Gastroesophageal sphincter (tissue), 3 donors: ENCODE results near the gene CLSTN2.

Source experiments
- CTCF ChIP-seq, 4 experiments: fragments of 200-600 bp in 2 of 4; fragments of 450-650 bp in 2 of 4; sonication (generic) in 1 of 4; IDR thresholded peaks; one replicate each; pipeline ENCODE4 v1.5.1; 2017 to 2019; ENCODE audit warnings: antibody characterized with exemption in 4 of 4, mild to moderate bottlenecking in 2 of 4, moderate library complexity in 2 of 4
- POLR2A ChIP-seq, 2 donors: fragments of 450-650 bp; IDR thresholded peaks; one replicate each; pipeline ENCODE4 v1.6.1; 2017; ENCODE audit warnings: antibody characterized with exemption in 2 of 2, mild to moderate bottlenecking in 2 of 2, moderate library complexity in 1 of 2
- POLR2AphosphoS5 ChIP-seq: sonication (generic); formaldehyde crosslinking; IDR thresholded peaks from one replicate; pipeline ENCODE4 v1.6.1; 2017; ENCODE audit warnings: antibody characterized with exemption

GRCh38 chr3:140274429-140274828 is 339.4 kb downstream of the CLSTN2 start:
- TF ChIP-seq CTCF (IDR thresholded peaks at IDR 0.05) (no peak), POLR2A (IDR thresholded peaks at IDR 0.05) (no peak), POLR2AphosphoS5 (no peak)
